Hematopoietic multipotent progenitor cell treated with erythropoietin and hydrocortisone succinate and interleukin-3 and kit ligand, for 4 days (in vitro differentiated cells): ENCODE results near the gene PLXDC1.
"Not testable (repeated sequence)": the region's sequence is repeated elsewhere in the genome, so short reads cannot be mapped to it uniquely, and the experiment has no call there.

ENCODE experiments used
- DNase-seq: peaks from one replicate; pipeline ENCODE4 v3.0.0-alpha.2; 2015

PLXDC1 gene

GRCh38 chr17:39178536-39178935 is 27.1 kb upstream of the PLXDC1 start:
- DNase-seq: no peak

- DNase-seq: peak; percentile 58
Measured at GRCh38 chr17:39177256-39177655, 25.8 kb upstream of the PLXDC1 start.

GRCh38 chr17:39175695-39176093 is 24.3 kb upstream of the PLXDC1 start:
- DNase-seq: no peak

- DNase-seq: peak; percentile 91
Measured at GRCh38 chr17:39174920-39175694, 23.7 kb upstream of the PLXDC1 start.

GRCh38 chr17:39173526-39174274 is 22.3 kb upstream of the PLXDC1 start:
- DNase-seq: no peak

GRCh38 chr17:39173080-39173479 is 21.6 kb upstream of the PLXDC1 start:
- DNase-seq: no peak

- DNase-seq: no peak
Measured at GRCh38 chr17:39171933-39172332, 20.5 kb upstream of the PLXDC1 start.

- no peak for DNase-seq
Measured at GRCh38 chr17:39170558-39170957, 19.1 kb upstream of the PLXDC1 start.

GRCh38 chr17:39170109-39170508 is 18.7 kb upstream of the PLXDC1 start:
- DNase-seq: no peak

GRCh38 chr17:39169518-39169917 is 18.1 kb upstream of the PLXDC1 start:
- no peak for DNase-seq

- peak; percentile 41 for DNase-seq
Measured at GRCh38 chr17:39169101-39169500, 17.7 kb upstream of the PLXDC1 start.

- DNase-seq: not testable (repeated sequence)
Measured at GRCh38 chr17:39168503-39168902, 17.1 kb upstream of the PLXDC1 start.

- DNase-seq: peak; percentile 86
Measured at GRCh38 chr17:39167476-39167875, 16.0 kb upstream of the PLXDC1 start.

GRCh38 chr17:39166437-39167335 is 15.2 kb upstream of the PLXDC1 start:
- DNase-seq: peak; percentile 67

GRCh38 chr17:39165841-39166349 is 14.5 kb upstream of the PLXDC1 start, which contains the start of gene ARL5C:
Gene ARL5C, minus strand, starts transcription at chr17:39166161. Its CDS starts 401 bp downstream, at chr17:39165760.
- DNase-seq: no peak

- no peak for DNase-seq
Measured at GRCh38 chr17:39165178-39165840, 13.9 kb upstream of the PLXDC1 start.

GRCh38 chr17:39164675-39165143 is 13.3 kb upstream of the PLXDC1 start:
- DNase-seq: peak; percentile 92

GRCh38 chr17:39161962-39162361 is 10.5 kb upstream of the PLXDC1 start:
- no peak for DNase-seq

- DNase-seq: no peak
Measured at GRCh38 chr17:39158623-39159022, 7.2 kb upstream of the PLXDC1 start.

- no peak for DNase-seq
Measured at GRCh38 chr17:39156491-39156890, 5.1 kb upstream of the PLXDC1 start.

- no peak for DNase-seq
Measured at GRCh38 chr17:39155654-39156053, 4.2 kb upstream of the PLXDC1 start.

GRCh38 chr17:39153599-39154051 is 2.2 kb upstream of the PLXDC1 start:
- DNase-seq: peak; percentile 91
